Measurements from ENCODE around the gene GPR137C.

Gene GPR137C

DNA sequence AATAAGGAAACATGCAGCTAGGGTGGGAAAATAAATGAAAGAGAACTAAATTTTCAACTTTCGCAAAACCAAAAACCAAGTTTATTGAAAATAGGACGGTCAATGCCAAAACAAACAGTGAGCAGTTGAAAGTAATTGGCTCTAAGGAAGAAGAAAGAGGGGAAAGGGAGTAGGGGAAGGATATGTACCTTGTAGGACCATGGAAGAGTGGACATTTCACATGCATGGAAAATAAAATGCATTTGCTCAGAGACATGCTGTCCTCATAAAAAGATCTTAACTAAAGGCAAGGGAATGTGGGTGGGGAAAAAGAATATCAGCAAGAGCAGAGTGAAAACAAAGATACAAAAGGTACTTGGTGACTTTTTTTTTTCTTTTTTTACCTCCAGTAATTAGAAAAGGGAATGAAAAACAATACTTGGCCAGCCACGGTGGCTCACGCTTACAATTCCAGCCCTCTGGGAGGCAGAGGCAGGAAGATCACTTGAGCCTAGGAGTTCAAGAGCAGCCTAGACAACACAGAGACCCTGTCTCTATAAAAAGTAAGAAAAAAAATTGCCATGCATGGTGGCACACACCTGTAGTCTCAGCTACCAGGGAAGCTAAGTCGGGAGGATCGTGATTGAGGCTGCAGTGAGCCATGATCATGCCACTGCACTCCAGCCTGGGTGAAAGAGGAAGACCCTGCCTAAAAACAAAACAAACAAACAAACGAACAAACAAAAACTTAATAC is 6.9 kb upstream of the GPR137C start:
- TF ChIP-seq, protein P1, sequence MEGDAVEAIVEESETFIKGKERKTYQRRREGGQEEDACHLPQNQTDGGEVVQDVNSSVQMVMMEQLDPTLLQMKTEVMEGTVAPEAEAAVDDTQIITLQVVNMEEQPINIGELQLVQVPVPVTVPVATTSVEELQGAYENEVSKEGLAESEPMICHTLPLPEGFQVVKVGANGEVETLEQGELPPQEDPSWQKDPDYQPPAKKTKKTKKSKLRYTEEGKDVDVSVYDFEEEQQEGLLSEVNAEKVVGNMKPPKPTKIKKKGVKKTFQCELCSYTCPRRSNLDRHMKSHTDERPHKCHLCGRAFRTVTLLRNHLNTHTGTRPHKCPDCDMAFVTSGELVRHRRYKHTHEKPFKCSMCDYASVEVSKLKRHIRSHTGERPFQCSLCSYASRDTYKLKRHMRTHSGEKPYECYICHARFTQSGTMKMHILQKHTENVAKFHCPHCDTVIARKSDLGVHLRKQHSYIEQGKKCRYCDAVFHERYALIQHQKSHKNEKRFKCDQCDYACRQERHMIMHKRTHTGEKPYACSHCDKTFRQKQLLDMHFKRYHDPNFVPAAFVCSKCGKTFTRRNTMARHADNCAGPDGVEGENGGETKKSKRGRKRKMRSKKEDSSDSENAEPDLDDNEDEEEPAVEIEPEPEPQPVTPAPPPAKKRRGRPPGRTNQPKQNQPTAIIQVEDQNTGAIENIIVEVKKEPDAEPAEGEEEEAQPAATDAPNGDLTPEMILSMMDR (IDR thresholded peaks at IDR 0.05) = no peak
- intact Hi-C loops (cut with DNase I; ENCODE audit: low total_unique reads) = no loop called here
- Histone ChIP-seq H3K27me3 (no peaks in the 10 kb centered on the region), H3K27ac (peak overlapping the region; percentile 52 to 55), H3K4me1 (peaks cover 0 to 34% (median 21%) of the 10 kb centered on the region in 4 donors), H3K4me3 (no peak overlapping the region), H3K36me3 (peaks cover 0 to 7% (median 3%) of the 10 kb centered on the region in 3 donors), H3K9me3 (no peaks in the 10 kb centered on the region)
- no peak for DNase-seq

DNA sequence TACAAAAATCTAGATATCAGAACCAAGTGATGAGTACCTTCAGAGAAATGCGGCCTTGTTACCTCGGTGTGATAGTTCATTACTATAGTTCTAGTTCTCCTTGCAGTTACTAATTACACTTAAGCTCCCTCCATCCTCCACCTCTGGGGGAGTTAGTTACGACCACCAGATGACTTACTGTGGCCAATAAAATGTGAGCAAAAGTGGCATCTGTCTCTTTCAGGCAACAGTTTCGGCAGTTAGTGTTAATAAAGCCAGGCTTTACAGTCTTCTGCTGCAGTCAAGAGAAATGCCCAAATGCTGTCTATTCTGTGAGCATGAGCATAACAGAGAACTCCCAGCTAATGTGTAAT is 6.3 kb upstream of the GPR137C start:
- TF ChIP-seq, protein P1 (IDR thresholded peaks at IDR 0.05) = no peak
- Histone ChIP-seq H3K4me3 (no peak overlapping the region), H3K4me1 (peaks cover 0 to 39% (median 26%) of the 10 kb centered on the region in 4 donors), H3K36me3 (peaks cover 0 to 4% (median 0%) of the 10 kb centered on the region in 3 donors), H3K27me3 (no peaks in the 10 kb centered on the region), H3K9me3 (no peaks in the 10 kb centered on the region), H3K27ac (peak overlapping the region; percentile 52 to 55)
- no peak for DNase-seq
- intact Hi-C loops (cut with DNase I; ENCODE audit: low total_unique reads) = no loop called here

DNA sequence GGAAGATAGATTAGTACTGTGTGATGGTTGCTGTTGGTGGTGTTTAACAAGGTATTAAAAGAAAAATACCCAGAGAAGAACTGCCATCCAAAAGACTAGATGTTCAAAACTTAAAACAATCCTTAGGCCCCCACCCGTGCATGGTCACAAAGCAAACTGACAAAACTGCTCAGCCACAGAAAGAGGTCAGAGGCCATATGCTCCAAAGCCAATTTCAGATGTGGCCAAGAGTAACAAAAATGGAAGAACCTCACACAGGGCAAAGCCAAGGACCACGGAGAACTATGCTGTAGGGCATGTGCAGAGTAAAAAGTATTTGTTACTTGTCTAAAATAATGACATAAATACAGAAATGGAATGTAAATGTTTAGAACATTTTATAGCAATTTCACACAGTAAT is 5.6 kb upstream of the GPR137C start:
- DNase-seq = no peak
- H3K27ac ChIP-seq = peak overlapping the region; percentile 52 to 55
- intact Hi-C loops (cut with DNase I; ENCODE audit: low total_unique reads) = no loop called here
- H3K4me3 ChIP-seq = no peak overlapping the region
- no peaks in the 10 kb centered on the region for H3K9me3 ChIP-seq
- no peaks in the 10 kb centered on the region for H3K27me3 ChIP-seq
- no peaks in the 10 kb centered on the region for H3K36me3 ChIP-seq
- peaks cover 0 to 41% (median 28%) of the 10 kb centered on the region in 4 donors for H3K4me1 ChIP-seq
- TF ChIP-seq, protein P1 (IDR thresholded peaks at IDR 0.05) = no peak

DNA sequence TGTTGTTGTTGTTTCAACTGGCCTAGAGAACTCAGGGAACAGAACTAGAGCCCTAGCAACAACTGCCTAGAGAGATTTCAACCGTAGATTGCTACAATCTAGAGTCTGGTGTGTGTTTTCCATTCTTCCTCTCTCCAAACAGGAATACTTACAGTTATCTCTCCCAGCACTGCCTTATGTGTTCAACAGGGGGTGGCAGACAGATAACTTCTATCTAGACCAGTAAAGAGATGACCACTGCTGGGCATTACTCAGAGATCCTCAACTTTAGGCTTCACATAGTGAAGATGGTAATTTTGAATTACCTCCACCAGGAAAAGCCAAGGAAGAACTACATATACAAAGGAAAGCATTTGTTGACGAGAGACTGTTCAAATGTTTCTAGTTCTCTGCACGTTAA is 5.1 kb upstream of the GPR137C start:
- Histone ChIP-seq H3K27me3 (peaks cover 0 to 2% of the 10 kb centered on the region in 2 donors), H3K9me3 (no peaks in the 10 kb centered on the region), H3K4me1 (peaks cover 0 to 41% (median 28%) of the 10 kb centered on the region in 4 donors), H3K36me3 (no peaks in the 10 kb centered on the region), H3K4me3 (no peak overlapping the region), H3K27ac (peak overlapping the region; percentile 52 to 55)
- intact Hi-C loops (cut with DNase I; ENCODE audit: low total_unique reads) = no loop called here
- TF ChIP-seq, protein P1 (IDR thresholded peaks at IDR 0.05) = no peak
- DNase-seq = no peak

DNA sequence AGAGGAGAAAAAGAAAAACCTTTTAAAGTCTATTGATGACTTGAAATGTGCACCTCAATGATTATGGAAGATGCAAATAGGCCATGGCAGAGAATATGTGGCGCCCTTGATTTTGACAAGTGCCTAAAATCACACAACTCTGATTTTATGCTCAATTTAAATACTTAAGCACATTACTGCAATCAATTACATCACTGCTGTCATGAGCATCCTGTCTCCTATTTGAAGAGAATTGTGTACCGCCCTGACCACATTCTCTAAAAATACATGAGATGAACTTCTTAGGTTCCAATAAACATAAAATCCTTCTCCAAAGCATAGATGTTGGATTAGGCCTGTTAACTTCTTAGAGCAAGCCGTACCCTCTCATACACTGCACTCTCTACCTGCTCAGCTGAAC is 2.0 kb upstream of the GPR137C start:
- peak overlapping the region in 1 of 2 donors; percentile 96 for H3K4me3 ChIP-seq
- no peaks in the 10 kb centered on the region for H3K36me3 ChIP-seq
- peak overlapping the region in 1 of 2 donors; percentile 93 for H3K27ac ChIP-seq
- peaks cover 0 to 52% (median 31%) of the 10 kb centered on the region in 4 donors for H3K4me1 ChIP-seq
- H3K27me3 ChIP-seq = peaks cover 0 to 2% of the 10 kb centered on the region in 2 donors
- DNase-seq = no peak
- H3K9me3 ChIP-seq = no peaks in the 10 kb centered on the region
- intact Hi-C loops (cut with DNase I; ENCODE audit: low total_unique reads) = loop anchor here (5.0 kb wide), 1 partner anchor 142 kb away; no protein-coding TSS in a partner anchor
- TF ChIP-seq, protein P1 (IDR thresholded peaks at IDR 0.05) = no peak
